Measurements from ENCODE around the gene ZNF254. TPM values are rescaled to one million over a fixed set of nuclear protein-coding genes. Genes with fewer than 3 reads are reported as not detected.

Gene ZNF254
- total RNA-seq, 1 donor from 2014 or later, result 29.9 TPM

- Mint-ChIP-seq H3K36me3 (peaks cover 55% of the 10 kb centered on the region), H3K4me3 (no peak overlapping the region), H3K27me3 (no peaks in the 10 kb centered on the region), H3K4me1 (ENCODE audit: unreplicated experiment) (no peaks in the 10 kb centered on the region), H3K27ac (no peak overlapping the region), H3K9me3 (no peaks in the 10 kb centered on the region)
- TF ChIP-seq, protein P1, sequence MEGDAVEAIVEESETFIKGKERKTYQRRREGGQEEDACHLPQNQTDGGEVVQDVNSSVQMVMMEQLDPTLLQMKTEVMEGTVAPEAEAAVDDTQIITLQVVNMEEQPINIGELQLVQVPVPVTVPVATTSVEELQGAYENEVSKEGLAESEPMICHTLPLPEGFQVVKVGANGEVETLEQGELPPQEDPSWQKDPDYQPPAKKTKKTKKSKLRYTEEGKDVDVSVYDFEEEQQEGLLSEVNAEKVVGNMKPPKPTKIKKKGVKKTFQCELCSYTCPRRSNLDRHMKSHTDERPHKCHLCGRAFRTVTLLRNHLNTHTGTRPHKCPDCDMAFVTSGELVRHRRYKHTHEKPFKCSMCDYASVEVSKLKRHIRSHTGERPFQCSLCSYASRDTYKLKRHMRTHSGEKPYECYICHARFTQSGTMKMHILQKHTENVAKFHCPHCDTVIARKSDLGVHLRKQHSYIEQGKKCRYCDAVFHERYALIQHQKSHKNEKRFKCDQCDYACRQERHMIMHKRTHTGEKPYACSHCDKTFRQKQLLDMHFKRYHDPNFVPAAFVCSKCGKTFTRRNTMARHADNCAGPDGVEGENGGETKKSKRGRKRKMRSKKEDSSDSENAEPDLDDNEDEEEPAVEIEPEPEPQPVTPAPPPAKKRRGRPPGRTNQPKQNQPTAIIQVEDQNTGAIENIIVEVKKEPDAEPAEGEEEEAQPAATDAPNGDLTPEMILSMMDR (conservative IDR thresholded peaks at IDR 0.05), result no peak
- no peak for DNase-seq (ENCODE audit: extremely low spot score, unreplicated experiment)
Measured at GRCh38 chr19:24057144-24057543, 29.8 kb upstream of the ZNF254 start.

GRCh38 chr19:24059563-24060295 is 27.3 kb upstream of the ZNF254 start:
- TF ChIP-seq, protein P1 (conservative IDR thresholded peaks at IDR 0.05), result no peak
- no peaks in the 10 kb centered on the region for H3K27me3 Mint-ChIP-seq
- H3K36me3 Mint-ChIP-seq, result peaks cover 44% of the 10 kb centered on the region
- DNase-seq (ENCODE audit: extremely low spot score, unreplicated experiment), result no peak
- H3K9me3 Mint-ChIP-seq, result no peaks in the 10 kb centered on the region
- H3K4me3 Mint-ChIP-seq, result no peak overlapping the region
- no peaks in the 10 kb centered on the region for H3K4me1 Mint-ChIP-seq (ENCODE audit: unreplicated experiment)
- no peak overlapping the region for H3K27ac Mint-ChIP-seq

DNA sequence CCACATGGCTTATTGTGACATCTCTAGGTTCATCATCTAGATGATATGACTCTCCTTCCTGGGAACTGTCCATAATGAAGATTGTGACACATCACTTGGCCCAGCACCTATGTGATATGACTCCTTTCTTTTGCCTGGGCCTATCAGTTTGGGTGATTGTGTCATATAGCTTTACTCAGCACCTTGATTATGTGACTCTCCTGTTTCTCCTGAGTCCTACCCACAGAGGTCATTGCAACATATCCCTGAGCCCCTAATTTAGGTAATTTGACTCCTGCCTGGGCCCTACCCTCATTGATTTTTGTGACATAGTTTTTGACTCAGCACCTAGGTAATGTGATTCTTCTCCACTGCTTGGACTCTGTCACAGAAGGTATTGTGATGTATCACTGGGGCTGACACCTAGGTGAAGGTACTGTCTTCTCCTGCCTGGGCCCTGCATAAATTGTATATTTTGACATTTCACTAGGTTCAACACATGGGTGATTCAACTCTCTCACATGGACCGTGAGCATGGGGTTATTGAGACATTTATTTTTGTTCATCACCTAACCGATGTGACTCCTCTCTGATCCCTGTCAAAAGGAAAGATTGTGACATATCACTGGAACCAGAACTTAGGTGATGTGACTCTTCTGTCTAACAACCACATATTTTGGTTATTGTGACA is 26.2 kb upstream of the ZNF254 start:
- Mint-ChIP-seq H3K27ac (no peak overlapping the region), H3K36me3 (peaks cover 48% of the 10 kb centered on the region), H3K9me3 (no peaks in the 10 kb centered on the region), H3K4me3 (no peak overlapping the region), H3K27me3 (no peaks in the 10 kb centered on the region), H3K4me1 (ENCODE audit: unreplicated experiment) (no peaks in the 10 kb centered on the region)
- no peak for DNase-seq (ENCODE audit: extremely low spot score, unreplicated experiment)
- TF ChIP-seq, protein P1 (conservative IDR thresholded peaks at IDR 0.05), result no peak

DNA sequence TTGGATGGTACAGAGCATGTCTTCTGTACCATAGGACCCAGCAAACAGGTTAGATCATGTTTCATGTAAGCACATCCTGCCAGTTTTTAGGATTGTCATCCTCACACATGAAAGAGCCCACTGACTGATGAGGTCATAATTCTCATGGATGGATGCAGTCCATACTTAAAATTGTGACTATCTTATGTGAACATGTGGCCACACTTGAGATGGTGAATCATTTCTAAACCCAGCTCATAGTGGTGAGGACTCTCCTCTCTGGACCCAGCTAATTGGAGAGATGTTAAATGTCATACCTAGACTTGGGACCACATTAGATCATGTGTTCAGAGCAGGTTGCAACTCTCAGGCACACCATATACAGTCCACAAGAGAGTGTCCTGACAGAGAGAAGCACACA is 24.8 kb upstream of the ZNF254 start:
- Mint-ChIP-seq H3K4me1 (ENCODE audit: unreplicated experiment) (no peaks in the 10 kb centered on the region), H3K9me3 (no peaks in the 10 kb centered on the region), H3K4me3 (no peak overlapping the region), H3K27me3 (no peaks in the 10 kb centered on the region), H3K36me3 (peaks cover 45% of the 10 kb centered on the region), H3K27ac (no peak overlapping the region)
- DNase-seq (ENCODE audit: extremely low spot score, unreplicated experiment), result no peak
- TF ChIP-seq, protein P1 (conservative IDR thresholded peaks at IDR 0.05), result no peak

DNA sequence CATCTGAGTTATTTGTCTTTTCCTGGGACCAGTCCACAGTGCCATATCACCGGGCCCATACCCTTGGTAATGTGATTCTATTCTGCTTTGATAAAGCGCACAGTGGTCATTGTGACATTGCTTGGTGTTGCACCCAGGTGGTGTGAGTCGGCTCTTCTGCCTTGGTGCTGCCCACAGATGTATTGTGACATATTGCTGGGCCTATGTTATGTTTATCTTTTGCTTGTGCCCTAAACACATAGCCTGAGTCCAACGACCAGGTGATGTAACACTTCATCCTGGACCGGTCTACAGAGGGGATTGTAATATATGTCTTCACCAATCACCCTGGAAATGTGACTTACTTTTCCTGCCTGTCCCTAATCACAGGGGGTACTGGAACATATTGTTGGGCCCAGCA is 23.7 kb upstream of the ZNF254 start:
- H3K4me3 Mint-ChIP-seq, result no peak overlapping the region
- no peak overlapping the region for H3K27ac Mint-ChIP-seq
- H3K27me3 Mint-ChIP-seq, result no peaks in the 10 kb centered on the region
- TF ChIP-seq, protein P1 (conservative IDR thresholded peaks at IDR 0.05), result no peak
- peaks cover 53% of the 10 kb centered on the region for H3K36me3 Mint-ChIP-seq
- H3K4me1 Mint-ChIP-seq (ENCODE audit: unreplicated experiment), result no peaks in the 10 kb centered on the region
- no peak for DNase-seq (ENCODE audit: extremely low spot score, unreplicated experiment)
- H3K9me3 Mint-ChIP-seq, result no peaks in the 10 kb centered on the region

Data from type B pancreatic cell (in vitro differentiated cells).